ENCODE results near the gene STUB1. TPM values are rescaled to one million over a fixed set of nuclear protein-coding genes. Genes with fewer than 3 reads are reported as not detected.

STUB1 gene
- polyA plus RNA-seq, 2 of the 4 experiments (the other 2 are of a cell fraction): 60.6 to 93.5 TPM

- Histone ChIP-seq H3K27ac (peak overlapping the region; percentile 90 to 99), H3K9me3 (no peaks in the 10 kb centered on the region), H3K4me1 (peaks cover 41% of the 10 kb centered on the region), H3K4me3 (peak overlapping the region; percentile 79), H3K4me2 (peak overlapping the region; percentile 93)
- peak in 1 of 2 experiments; percentile 8; a peak in 1 of 6 replicates for ATAC-seq
- 90% methylated on average over 4 of the region's 44 CpGs for WGBS (ENCODE audit: missing lambda C conversion rate)
- no peak for FAIRE-seq
- CTCF ChIA-PET: interaction anchor here (1.1 to 6.1 kb wide), 7 partner anchors 10 to 31 kb away, joined by 3 to 64 read pairs (median 3); partner anchors contain the start of genes RHOT2 and STUB1
- POLR2A ChIA-PET: interaction anchor here (0.6 to 1.3 kb wide), 4 partner anchors 13 to 773 kb away, joined by 3 to 6 read pairs (median 4); partner anchors contain the start of genes METTL26 and RHBDL1
- TF ChIP-seq, protein P1, sequence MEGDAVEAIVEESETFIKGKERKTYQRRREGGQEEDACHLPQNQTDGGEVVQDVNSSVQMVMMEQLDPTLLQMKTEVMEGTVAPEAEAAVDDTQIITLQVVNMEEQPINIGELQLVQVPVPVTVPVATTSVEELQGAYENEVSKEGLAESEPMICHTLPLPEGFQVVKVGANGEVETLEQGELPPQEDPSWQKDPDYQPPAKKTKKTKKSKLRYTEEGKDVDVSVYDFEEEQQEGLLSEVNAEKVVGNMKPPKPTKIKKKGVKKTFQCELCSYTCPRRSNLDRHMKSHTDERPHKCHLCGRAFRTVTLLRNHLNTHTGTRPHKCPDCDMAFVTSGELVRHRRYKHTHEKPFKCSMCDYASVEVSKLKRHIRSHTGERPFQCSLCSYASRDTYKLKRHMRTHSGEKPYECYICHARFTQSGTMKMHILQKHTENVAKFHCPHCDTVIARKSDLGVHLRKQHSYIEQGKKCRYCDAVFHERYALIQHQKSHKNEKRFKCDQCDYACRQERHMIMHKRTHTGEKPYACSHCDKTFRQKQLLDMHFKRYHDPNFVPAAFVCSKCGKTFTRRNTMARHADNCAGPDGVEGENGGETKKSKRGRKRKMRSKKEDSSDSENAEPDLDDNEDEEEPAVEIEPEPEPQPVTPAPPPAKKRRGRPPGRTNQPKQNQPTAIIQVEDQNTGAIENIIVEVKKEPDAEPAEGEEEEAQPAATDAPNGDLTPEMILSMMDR (IDR thresholded peaks at IDR 0.05): no peak
- TF ChIP-seq NPAS2 (CRISPR knock-in tag; IDR thresholded peaks at IDR 0.05; ENCODE audit: borderline replicate concordance) (no peak), CBX2 (IDR thresholded peaks at IDR 0.05; ENCODE audit: borderline replicate concordance, low read depth) (no peak), ZSCAN20 (CRISPR knock-in tag; IDR thresholded peaks at IDR 0.05) (no peak), RFX5 (IDR thresholded peaks at IDR 0.05) (no peak)
- DNase-seq (ENCODE audit: low read depth in 1 of 2, low spot score in 1 of 2): no peak
Measured at GRCh38 chr16:649631-650030, 30.6 kb upstream of the STUB1 start.

DNA sequence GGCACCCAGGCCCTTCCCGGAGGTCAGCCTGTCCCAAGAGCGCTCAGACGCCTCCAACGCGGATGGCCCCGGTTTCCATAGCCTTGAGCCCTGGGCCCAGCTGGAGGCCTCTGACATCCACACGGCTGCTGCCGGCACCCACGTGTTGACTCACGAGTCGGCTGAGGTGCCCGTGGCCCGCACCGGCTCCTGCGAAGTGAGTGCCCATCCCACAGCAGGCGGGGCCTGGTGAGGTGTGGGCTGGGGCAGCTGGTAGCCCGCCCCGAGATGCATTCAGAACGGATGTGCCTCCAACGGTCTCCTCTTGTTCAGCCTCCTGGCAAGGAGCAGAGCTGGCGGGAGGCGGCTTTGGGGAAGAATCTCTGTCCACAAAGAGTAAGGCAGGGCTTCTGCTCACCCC lies 28.4 kb upstream of the STUB1 start:
- no peak for ATAC-seq
- 84% methylated on average over 6 of the region's 22 CpGs for WGBS (ENCODE audit: missing lambda C conversion rate)
- CTCF ChIA-PET: interaction anchor here (2.3 to 6.1 kb wide), 3 partner anchors 8 to 16 kb away, joined by 10 to 64 read pairs (median 16); partner anchors contain the start of gene RHOT2
- TF ChIP-seq, protein P1 (IDR thresholded peaks at IDR 0.05): no peak
- TF ChIP-seq JUNB (IDR thresholded peaks at IDR 0.05) (no peak), HEYL (CRISPR knock-in tag; IDR thresholded peaks at IDR 0.05) (no peak), RFX5 (IDR thresholded peaks at IDR 0.05) (no peak), CHD4 (IDR thresholded peaks at IDR 0.05; ENCODE audit: borderline replicate concordance) (no peak), HOXB13 (CRISPR knock-in tag; IDR thresholded peaks at IDR 0.05; ENCODE audit: low read depth) (no peak), JUN (IDR thresholded peaks at IDR 0.05) (no peak), EHMT2 (IDR thresholded peaks at IDR 0.05; ENCODE audit: low read depth) (no peak), FOXS1 (CRISPR knock-in tag; IDR thresholded peaks at IDR 0.05) (no peak), ZSCAN20 (CRISPR knock-in tag; IDR thresholded peaks at IDR 0.05) (no peak), TP53 (CRISPR knock-in tag; IDR thresholded peaks at IDR 0.05) (no peak), BHLHE40 (IDR thresholded peaks at IDR 0.05; ENCODE audit: low read depth, low read length) (no peak), NR3C1 (IDR thresholded peaks at IDR 0.05) (no peak), MAX (IDR thresholded peaks at IDR 0.05) (no peak)
- TF ChIP-seq, protein P2, sequence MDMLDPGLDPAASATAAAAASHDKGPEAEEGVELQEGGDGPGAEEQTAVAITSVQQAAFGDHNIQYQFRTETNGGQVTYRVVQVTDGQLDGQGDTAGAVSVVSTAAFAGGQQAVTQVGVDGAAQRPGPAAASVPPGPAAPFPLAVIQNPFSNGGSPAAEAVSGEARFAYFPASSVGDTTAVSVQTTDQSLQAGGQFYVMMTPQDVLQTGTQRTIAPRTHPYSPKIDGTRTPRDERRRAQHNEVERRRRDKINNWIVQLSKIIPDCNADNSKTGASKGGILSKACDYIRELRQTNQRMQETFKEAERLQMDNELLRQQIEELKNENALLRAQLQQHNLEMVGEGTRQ (IDR thresholded peaks at IDR 0.05): no peak
- POLR2A ChIA-PET: no interaction called here
- FAIRE-seq: no peak
- H3K27ac ChIP-seq: no peak overlapping the region
- peaks cover 21% of the 10 kb centered on the region for H3K4me1 ChIP-seq
- no peak overlapping the region for H3K4me3 ChIP-seq
- no peak for DNase-seq (ENCODE audit: low read depth in 1 of 2, low spot score in 1 of 2)
- no peaks in the 10 kb centered on the region for H3K9me3 ChIP-seq
- no peak overlapping the region for H3K4me2 ChIP-seq
